HG03064 (cell line): ENCODE results near the gene INIP.
A peak's percentile ranks its signal among the peaks of the same experiment; 100 is the strongest.

Source experiments
- ATAC-seq: cut with Tn5 transposase; IDR thresholded peaks from one replicate; pipeline ENCODE4 v1.9.1; 2021; ENCODE audit warnings: low read depth; ENCODE audit not compliant: unreplicated experiment

Gene INIP

DNA sequence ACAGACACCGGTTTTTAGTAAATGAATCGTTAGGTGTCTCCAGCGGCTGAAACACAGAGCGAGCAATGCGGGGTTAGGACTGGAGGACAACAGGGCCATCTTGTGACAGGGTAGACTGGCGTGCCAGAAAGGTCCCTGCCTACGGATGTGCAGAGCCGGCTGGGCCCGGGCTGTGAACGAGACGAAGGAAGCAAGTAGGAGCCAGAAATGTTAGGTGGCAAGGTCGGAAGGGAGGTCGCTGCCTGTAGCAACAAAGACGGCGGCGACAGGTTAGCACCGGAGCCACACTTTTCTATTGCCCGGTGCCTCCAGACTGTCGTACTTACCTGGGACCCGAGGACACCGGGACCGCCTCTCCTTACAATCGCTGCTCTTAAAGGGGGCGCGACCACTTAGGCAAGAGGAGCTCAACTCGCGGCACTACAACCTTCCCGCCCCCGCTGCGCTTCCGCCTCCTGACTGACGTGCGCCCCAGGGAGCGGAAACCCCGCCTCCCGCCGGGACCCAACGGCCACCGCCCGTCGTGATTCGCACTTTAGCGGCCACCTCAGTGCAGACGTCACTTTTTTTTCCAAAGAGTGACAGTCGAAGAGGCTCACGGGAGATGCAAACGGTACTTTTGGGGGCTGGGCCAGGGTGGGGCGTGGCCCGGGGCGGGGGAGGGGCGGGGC is at the start of gene INIP:
TSS of gene INIP (minus strand) at position 457 of the 671 bp plus-strand sequence. CDS start 1,632 bp downstream, outside the sequence.
- ATAC-seq, result peak; percentile 91

- no peak for ATAC-seq
Observed at GRCh38 chr9:112765281-112765680, 47.4 kb upstream of the INIP start.

DNA sequence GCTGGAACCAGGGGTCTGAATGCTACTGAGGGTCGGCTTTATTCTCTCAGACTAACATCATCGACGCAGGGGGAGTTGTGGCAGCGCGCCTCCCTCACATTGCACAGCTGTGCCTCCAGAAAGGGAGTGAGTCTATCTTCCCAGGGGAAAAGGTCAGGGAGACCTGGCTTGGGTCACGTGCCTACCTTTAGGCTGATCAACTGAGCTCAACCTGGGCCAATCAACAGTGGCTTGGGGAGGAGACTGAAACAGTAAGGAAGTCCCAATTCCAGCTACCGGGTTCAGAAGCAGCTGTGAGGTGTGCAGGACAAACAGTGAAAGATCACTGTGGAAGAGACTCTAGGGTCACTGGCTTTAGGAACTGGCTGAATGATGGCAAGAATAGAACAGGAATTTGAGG is 46.9 kb upstream of the INIP start:
- ATAC-seq, result no peak

GRCh38 chr9:112764344-112764743 is 46.4 kb upstream of the INIP start:
- no peak for ATAC-seq

GRCh38 chr9:112762726-112763518 is 45.0 kb upstream of the INIP start:
- no peak for ATAC-seq

GRCh38 chr9:112761912-112762655 is 44.2 kb upstream of the INIP start:
- no peak for ATAC-seq

- no peak for ATAC-seq
Observed at GRCh38 chr9:112760821-112761220, 42.9 kb upstream of the INIP start.

DNA sequence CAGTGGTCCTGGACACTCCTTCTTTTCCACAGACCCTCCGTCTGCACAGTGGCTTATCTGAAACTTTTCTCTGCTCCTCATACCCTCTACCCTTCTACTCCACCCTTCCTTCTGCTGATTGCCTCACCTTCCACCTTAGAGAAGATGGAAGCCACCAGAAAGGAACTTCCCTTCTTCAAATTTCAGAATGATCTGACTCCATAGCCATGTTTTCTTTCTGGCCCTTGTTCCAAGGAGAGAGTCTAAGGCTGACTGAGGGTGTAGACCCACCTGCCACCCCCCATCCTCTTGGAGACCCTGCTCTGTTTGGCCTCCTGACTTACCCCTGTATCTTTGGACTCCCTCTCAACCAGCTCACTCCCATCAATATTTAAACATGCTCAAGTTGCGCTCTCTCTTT is 40.0 kb upstream of the INIP start:
- no peak for ATAC-seq

DNA sequence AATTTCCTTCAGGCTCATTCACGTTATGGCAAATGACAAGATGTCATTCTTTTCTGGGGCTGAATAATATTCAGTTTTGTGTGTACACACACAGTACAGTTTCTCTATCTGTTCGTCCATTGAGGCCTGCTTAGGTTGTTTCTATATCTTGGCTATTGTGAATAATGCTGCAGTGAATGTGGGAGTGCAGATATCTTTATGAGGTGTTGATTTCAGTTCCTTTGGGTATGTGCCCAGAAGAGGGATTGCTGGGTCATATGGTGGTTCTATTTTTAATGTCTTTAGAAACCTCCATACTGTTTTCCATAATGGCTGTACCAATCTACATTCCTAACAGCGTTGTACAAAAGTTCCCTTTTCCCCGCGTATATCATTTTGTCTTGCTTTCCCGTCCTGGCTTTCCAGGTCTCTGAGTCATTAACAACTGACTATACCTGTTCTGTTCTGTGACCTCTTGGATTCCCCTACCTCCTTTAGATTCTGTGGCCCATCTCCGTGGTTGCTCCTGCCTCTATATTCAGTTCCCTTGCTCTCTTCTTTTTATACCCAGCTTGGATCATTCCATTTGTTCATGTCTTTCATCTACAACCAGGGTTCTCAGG is 39.5 kb upstream of the INIP start:
- no peak for ATAC-seq

GRCh38 chr9:112755675-112756074 is 37.8 kb upstream of the INIP start:
- ATAC-seq, result no peak

- ATAC-seq, result no peak
Observed at GRCh38 chr9:112755016-112755427, 37.1 kb upstream of the INIP start.

- ATAC-seq, result no peak
Observed at GRCh38 chr9:112754578-112754977, 36.7 kb upstream of the INIP start.

GRCh38 chr9:112753725-112754124 is 35.8 kb upstream of the INIP start:
- ATAC-seq, result no peak

DNA sequence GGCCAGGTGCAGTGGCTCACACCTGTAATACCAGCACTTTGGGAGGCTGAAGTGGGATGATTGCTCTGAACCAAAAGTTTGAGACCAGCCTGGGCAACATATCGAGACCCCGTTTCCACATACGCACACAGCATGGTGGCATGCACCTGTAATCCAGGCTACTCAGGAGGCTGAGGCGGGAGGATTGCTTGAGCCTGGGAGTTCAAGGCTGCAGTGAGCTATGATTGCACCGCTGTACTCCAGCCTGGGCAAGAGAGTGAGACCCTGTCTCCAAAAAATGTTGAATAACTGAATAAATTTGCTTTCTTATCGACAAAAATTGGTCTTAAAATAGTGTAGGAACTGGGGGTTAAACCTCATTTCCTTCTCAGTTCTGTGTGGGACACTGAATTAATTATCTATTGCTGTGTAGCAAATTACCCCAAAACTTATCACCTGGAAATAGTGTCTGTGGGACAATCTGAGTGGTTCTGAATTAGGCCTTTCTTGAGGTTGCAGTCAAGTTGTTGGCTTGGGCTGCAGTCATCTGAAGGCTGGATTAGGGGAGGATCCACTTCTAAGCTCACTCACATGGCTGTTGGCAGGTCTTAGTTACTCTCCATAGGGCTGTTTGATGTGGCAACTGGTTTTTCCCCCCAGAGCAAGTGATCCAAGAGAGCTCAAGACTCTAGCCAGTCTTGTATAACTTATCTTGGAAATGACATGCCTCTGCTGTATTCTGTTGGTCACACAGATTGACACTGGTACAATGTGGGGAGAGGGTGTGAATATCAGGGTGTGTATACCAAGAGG is 34.6 kb upstream of the INIP start:
- no peak for ATAC-seq

DNA sequence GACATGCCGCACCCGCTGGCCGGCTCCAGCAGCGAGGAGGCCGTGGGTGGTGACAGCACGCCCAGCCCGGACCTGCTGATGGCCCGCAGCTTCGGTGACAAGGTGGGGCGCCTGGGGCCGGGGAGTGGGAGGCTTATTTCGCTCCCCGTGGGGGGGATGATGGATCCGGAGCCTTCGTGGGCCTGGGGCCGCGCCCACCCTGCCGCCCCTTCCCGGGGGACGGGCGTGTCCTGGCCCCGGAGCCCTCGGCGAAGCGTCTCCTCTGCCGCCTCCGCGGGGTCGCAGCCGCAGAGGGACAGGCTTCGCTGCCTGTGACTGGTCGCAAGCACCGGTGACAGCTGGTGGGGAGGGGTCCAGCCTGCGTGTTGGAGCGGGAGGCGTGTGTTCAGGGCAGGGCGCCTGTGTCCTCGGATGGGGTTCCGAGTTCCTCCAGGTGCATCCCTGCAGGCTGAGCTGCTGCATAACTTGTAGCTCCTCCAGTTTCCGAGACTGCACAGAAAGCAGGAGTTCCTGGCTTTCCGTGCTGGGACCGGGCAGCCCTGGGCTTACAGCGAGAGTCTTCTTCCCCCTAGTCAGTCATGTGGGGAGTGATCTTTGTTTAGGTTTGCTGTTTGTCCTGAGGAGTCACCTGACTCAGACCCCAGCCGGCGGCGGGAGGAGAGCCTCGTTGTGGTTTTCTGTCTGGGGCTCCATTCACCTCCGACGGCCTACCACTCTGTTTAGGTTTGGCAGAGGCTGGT is 33.3 kb upstream of the INIP start:
- ATAC-seq, result peak; percentile 33

GRCh38 chr9:112750764-112751055 is 32.8 kb upstream of the INIP start:
- ATAC-seq, result peak; percentile 40

GRCh38 chr9:112750016-112750763 is 32.3 kb upstream of the INIP start, which contains the start of gene SNX30:
Gene SNX30 (plus strand): TSS chr9:112750760. CDS start chr9:112751002, 242 bp downstream.
- peak; percentile 71 for ATAC-seq

DNA sequence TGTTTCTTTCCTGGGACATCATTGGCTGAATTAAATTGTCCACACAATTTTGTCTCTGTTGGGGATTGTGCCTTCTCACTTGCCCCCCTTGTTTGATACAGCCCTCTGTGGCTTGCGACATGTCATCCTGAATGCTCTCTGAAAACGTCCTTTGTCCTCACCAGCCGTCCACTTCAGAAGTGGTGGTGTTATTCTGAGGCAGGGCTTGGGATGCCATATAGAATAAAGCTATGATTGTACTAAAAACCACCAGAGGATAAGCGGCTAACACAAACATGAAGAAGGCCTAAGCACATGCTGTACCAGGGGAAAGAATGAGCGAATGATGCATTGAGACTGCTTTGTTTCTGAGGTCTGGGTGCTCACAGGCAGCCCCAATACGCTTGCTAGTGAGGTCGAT is 29.2 kb upstream of the INIP start:
- no peak for ATAC-seq

DNA sequence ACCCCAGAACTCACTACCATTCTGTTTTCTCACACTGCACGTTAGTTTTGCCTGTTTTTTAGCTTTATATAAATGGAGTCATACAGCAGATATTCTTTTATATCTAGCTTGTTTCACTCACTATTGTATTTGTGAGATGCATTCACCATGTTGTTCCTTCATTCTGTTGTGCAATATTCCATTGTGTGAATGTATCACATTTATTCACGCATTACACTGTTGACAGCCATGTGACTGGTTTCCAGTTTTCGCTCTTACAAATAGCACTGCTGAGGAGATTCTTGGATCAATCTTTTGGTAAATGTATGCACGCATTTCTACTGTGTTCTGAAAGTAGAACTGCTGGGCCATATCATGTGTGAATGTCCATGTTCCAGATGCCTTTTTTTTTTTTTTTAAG is 26.3 kb upstream of the INIP start:
- ATAC-seq, result no peak
